ENCODE measurements around the gene ROBO2.

GRCh38 chr3:77588863-77589262 is 549.0 kb downstream of the ROBO2 start:
- TF ChIP-seq CTCF (IDR thresholded peaks at IDR 0.05; ENCODE audit: poor library complexity) (no peak), EZH2 (IDR thresholded peaks at IDR 0.05; ENCODE audit: borderline replicate concordance) (no peak)

Data from hepatocyte (in vitro differentiated cells).